HG03575 (cell line): ENCODE results near the gene NLK.
"Not testable (repeated sequence)": the region's sequence is repeated elsewhere in the genome, so short reads cannot be mapped to it uniquely, and the experiment has no call there.

ENCODE experiments used
- ATAC-seq: cut with Tn5 transposase; IDR thresholded peaks from one replicate; pipeline ENCODE4 v1.9.1; 2021; ENCODE audit not compliant: unreplicated experiment, insufficient number of reproducible peaks, low FRiP score; ENCODE audit errors: extremely low read depth

NLK gene

GRCh38 chr17:28131599-28131998, 89.1 kb downstream of the NLK start:
- no peak for ATAC-seq

GRCh38 chr17:28133562-28133970, 91.1 kb downstream of the NLK start:
- no peak for ATAC-seq

- no peak for ATAC-seq
Measured at GRCh38 chr17:28136923-28137322, 94.4 kb downstream of the NLK start.

GRCh38 chr17:28139822-28140221, 97.3 kb downstream of the NLK start:
- ATAC-seq = no peak

- no peak for ATAC-seq
Measured at GRCh38 chr17:28141313-28141712, 98.8 kb downstream of the NLK start.

GRCh38 chr17:28141773-28142172, 99.3 kb downstream of the NLK start:
- ATAC-seq = no peak

GRCh38 chr17:28142305-28142704, 99.8 kb downstream of the NLK start:
- no peak for ATAC-seq

- no peak for ATAC-seq
Measured at GRCh38 chr17:28144019-28144418, 101.5 kb downstream of the NLK start.

- ATAC-seq = no peak
Measured at GRCh38 chr17:28145348-28145747, 102.9 kb downstream of the NLK start.

- no peak for ATAC-seq
Measured at GRCh38 chr17:28147017-28147416, 104.5 kb downstream of the NLK start.

GRCh38 chr17:28151001-28151400, 108.5 kb downstream of the NLK start:
- ATAC-seq = no peak

- no peak for ATAC-seq
Measured at GRCh38 chr17:28154214-28154613, 111.7 kb downstream of the NLK start.

GRCh38 chr17:28155405-28155804, 112.9 kb downstream of the NLK start:
- ATAC-seq = not testable (repeated sequence)

- no peak for ATAC-seq
Measured at GRCh38 chr17:28159004-28159403, 116.5 kb downstream of the NLK start.

GRCh38 chr17:28159924-28160323, 117.4 kb downstream of the NLK start:
- ATAC-seq = no peak

GRCh38 chr17:28160610-28161009, 118.1 kb downstream of the NLK start:
- ATAC-seq = no peak

GRCh38 chr17:28161311-28161710, 118.8 kb downstream of the NLK start:
- ATAC-seq = no peak

- no peak for ATAC-seq
Measured at GRCh38 chr17:28166478-28166877, 124.0 kb downstream of the NLK start.

GRCh38 chr17:28169621-28170349, 127.3 kb downstream of the NLK start:
- ATAC-seq = no peak

GRCh38 chr17:28170771-28171170, 128.3 kb downstream of the NLK start:
- no peak for ATAC-seq

- ATAC-seq = no peak
Measured at GRCh38 chr17:28173031-28173561, 130.6 kb downstream of the NLK start.
